HG03571 (cell line): ENCODE measurements around the gene TNFRSF1A.
"Not testable (repeated sequence)": the region's sequence is repeated elsewhere in the genome, so short reads cannot be mapped to it uniquely, and the experiment has no call there.

Experiments used
- ATAC-seq: cut with Tn5 transposase; IDR thresholded peaks from one replicate; pipeline ENCODE4 v1.9.1; 2021; ENCODE audit not compliant: unreplicated experiment

The TNFRSF1A gene

GRCh38 chr12:6307529-6307928 is 34.3 kb downstream of the TNFRSF1A start:
- no peak for ATAC-seq

- ATAC-seq, result no peak
Measured at GRCh38 chr12:6306599-6307220, 35.2 kb downstream of the TNFRSF1A start.

GRCh38 chr12:6306151-6306550 is 35.7 kb downstream of the TNFRSF1A start:
- no peak for ATAC-seq

GRCh38 chr12:6303071-6303470 is 38.8 kb downstream of the TNFRSF1A start:
- ATAC-seq, result no peak

GRCh38 chr12:6302621-6303020 is 39.3 kb downstream of the TNFRSF1A start:
- ATAC-seq, result no peak

GRCh38 chr12:6301721-6302120 is 40.2 kb downstream of the TNFRSF1A start:
- no peak for ATAC-seq

GRCh38 chr12:6297170-6297569 is 44.7 kb downstream of the TNFRSF1A start:
- ATAC-seq, result no peak

- no peak for ATAC-seq
Measured at GRCh38 chr12:6295094-6295811, 46.6 kb downstream of the TNFRSF1A start.

- ATAC-seq, result no peak
Measured at GRCh38 chr12:6294156-6295093, 47.5 kb downstream of the TNFRSF1A start.

GRCh38 chr12:6292606-6293005 is 49.3 kb downstream of the TNFRSF1A start:
- ATAC-seq, result no peak

- ATAC-seq, result not testable (repeated sequence)
Measured at GRCh38 chr12:6289906-6290305, 52.0 kb downstream of the TNFRSF1A start.

- ATAC-seq, result not testable (repeated sequence)
Measured at GRCh38 chr12:6289081-6289480, 52.8 kb downstream of the TNFRSF1A start.

- ATAC-seq, result no peak
Measured at GRCh38 chr12:6288235-6288634, 53.6 kb downstream of the TNFRSF1A start.

- no peak for ATAC-seq
Measured at GRCh38 chr12:6285532-6286306, 56.2 kb downstream of the TNFRSF1A start.

- no peak for ATAC-seq
Measured at GRCh38 chr12:6285063-6285477, 56.8 kb downstream of the TNFRSF1A start.

GRCh38 chr12:6284273-6284672 is 57.6 kb downstream of the TNFRSF1A start:
- no peak for ATAC-seq

- ATAC-seq, result no peak
Measured at GRCh38 chr12:6282453-6282840, 59.4 kb downstream of the TNFRSF1A start.

GRCh38 chr12:6281081-6281809 is 60.6 kb downstream of the TNFRSF1A start:
- no peak for ATAC-seq

- no peak for ATAC-seq
Measured at GRCh38 chr12:6280672-6281071, 61.2 kb downstream of the TNFRSF1A start.

- ATAC-seq, result no peak
Measured at GRCh38 chr12:6280053-6280469, 61.8 kb downstream of the TNFRSF1A start.
